ENCODE measurements around the gene SYT13.

Gene SYT13

GRCh38 chr11:45267652-45268299, 18.4 kb downstream of the SYT13 start:
- no peak for TF ChIP-seq TSHZ2 (CRISPR knock-in tag; IDR thresholded peaks at IDR 0.05)
- no peak for TF ChIP-seq PATZ1 (CRISPR knock-in tag; IDR thresholded peaks at IDR 0.05; ENCODE audit: borderline replicate concordance)
- TF ChIP-seq ZFP30 (CRISPR knock-in tag; IDR thresholded peaks at IDR 0.05): no peak
- no peak for TF ChIP-seq ISL1 (CRISPR knock-in tag; IDR thresholded peaks at IDR 0.05)
- no peak for TF ChIP-seq TOX (CRISPR knock-in tag; IDR thresholded peaks at IDR 0.05; ENCODE audit: borderline replicate concordance)
- no peak for TF ChIP-seq ARNTL (CRISPR knock-in tag; IDR thresholded peaks at IDR 0.05; ENCODE audit: borderline replicate concordance, low read depth)
- TF ChIP-seq TCF4 (CRISPR knock-in tag; IDR thresholded peaks at IDR 0.05; ENCODE audit: borderline replicate concordance): no peak
- no peak for TF ChIP-seq ZNF565 (CRISPR knock-in tag; conservative IDR thresholded peaks at IDR 0.05; ENCODE audit: low read depth)
- no peak for TF ChIP-seq RARB (CRISPR knock-in tag; IDR thresholded peaks at IDR 0.05)
- no peak for TF ChIP-seq ZFP3 (CRISPR knock-in tag; IDR thresholded peaks at IDR 0.05)
- TF ChIP-seq ZNF8 (CRISPR knock-in tag; IDR thresholded peaks at IDR 0.05): no peak
- ATAC-seq: no peak

- no peak for ATAC-seq
Measured at GRCh38 chr11:45267052-45267451, 19.1 kb downstream of the SYT13 start.

GRCh38 chr11:45266676-45267020, 19.5 kb downstream of the SYT13 start:
- no peak for ATAC-seq
- TF ChIP-seq PATZ1 (CRISPR knock-in tag; IDR thresholded peaks at IDR 0.05; ENCODE audit: borderline replicate concordance): no peak
- no peak for TF ChIP-seq RARB (CRISPR knock-in tag; IDR thresholded peaks at IDR 0.05)
- no peak for TF ChIP-seq ZNF70 (CRISPR knock-in tag; IDR thresholded peaks at IDR 0.05)
- no peak for TF ChIP-seq TOX (CRISPR knock-in tag; IDR thresholded peaks at IDR 0.05; ENCODE audit: borderline replicate concordance)
- TF ChIP-seq CSRNP3 (CRISPR knock-in tag; IDR thresholded peaks at IDR 0.05): no peak
- TF ChIP-seq BACH2 (CRISPR knock-in tag; IDR thresholded peaks at IDR 0.05; ENCODE audit: borderline replicate concordance): no peak
- no peak for TF ChIP-seq CREB5 (CRISPR knock-in tag; IDR thresholded peaks at IDR 0.05; ENCODE audit: low read depth)
- TF ChIP-seq ARNTL (CRISPR knock-in tag; IDR thresholded peaks at IDR 0.05; ENCODE audit: borderline replicate concordance, low read depth): no peak
- no peak for TF ChIP-seq ESRRG (CRISPR knock-in tag; IDR thresholded peaks at IDR 0.05)
- no peak for TF ChIP-seq ZFP3 (CRISPR knock-in tag; IDR thresholded peaks at IDR 0.05)
- no peak for TF ChIP-seq POU6F1 (CRISPR knock-in tag; IDR thresholded peaks at IDR 0.05; ENCODE audit: borderline replicate concordance, low read depth)
- no peak for TF ChIP-seq ZNF8 (CRISPR knock-in tag; IDR thresholded peaks at IDR 0.05)

More at GRCh38 chr11:45267052-45267451, 19.1 kb downstream of the SYT13 start:
- TF ChIP-seq ZNF8 (CRISPR knock-in tag; IDR thresholded peaks at IDR 0.05) (no peak), CSDC2 (CRISPR knock-in tag; IDR thresholded peaks at IDR 0.05) (no peak), RARB (CRISPR knock-in tag; IDR thresholded peaks at IDR 0.05) (no peak), BACH2 (CRISPR knock-in tag; IDR thresholded peaks at IDR 0.05; ENCODE audit: borderline replicate concordance) (no peak), ZC3H10 (CRISPR knock-in tag; IDR thresholded peaks at IDR 0.05) (no peak), ZNF70 (CRISPR knock-in tag; IDR thresholded peaks at IDR 0.05) (no peak), GLIS3 (CRISPR knock-in tag; IDR thresholded peaks at IDR 0.05) (no peak), TSHZ2 (CRISPR knock-in tag; IDR thresholded peaks at IDR 0.05) (no peak)

Data from SK-N-SH treated with all-trans-retinoic acid at 6 μM for 48 hours (cell line).